H9 (cell line): ENCODE data around the gene CAMK2B. TPM values are rescaled to one million over a fixed set of nuclear protein-coding genes. Genes with fewer than 3 reads are reported as not detected.

ENCODE experiments used
- DNase-seq: peaks from one replicate; pipeline ENCODE4 v3.0.0-alpha.2; 2017
- H2AFZ ChIP-seq: one replicate; pipeline ENCODE4 v1.6.1; 2013; ENCODE audit warnings: mild to moderate bottlenecking, low read length, control low read depth, moderate library complexity
- H2AK5ac ChIP-seq: 2 replicates; pipeline ENCODE4 v1.6.1; 2013; ENCODE audit warnings: low read length, control low read depth, mixed read lengths; ENCODE audit not compliant: insufficient read length
- H2BK120ac ChIP-seq: one replicate; pipeline ENCODE4 v1.6.1; 2013; ENCODE audit warnings: low read depth, mild to moderate bottlenecking, low read length, control low read depth, inconsistent platforms; ENCODE audit not compliant: poor library complexity, severe bottlenecking
- H2BK12ac ChIP-seq: 2 replicates; pipeline ENCODE4 v1.6.1; 2013; ENCODE audit warnings: low read length, control low read depth, mixed read lengths, low read depth; ENCODE audit not compliant: insufficient read length
- H2BK15ac ChIP-seq: 2 replicates; pipeline ENCODE4 v1.6.1; 2013; ENCODE audit warnings: low read depth, low read length, control low read depth
- H2BK20ac ChIP-seq: one replicate; pipeline ENCODE4 v1.6.1; 2013; ENCODE audit warnings: low read depth, mild to moderate bottlenecking, low read length, control low read depth, inconsistent platforms; ENCODE audit not compliant: poor library complexity, severe bottlenecking
- H2BK5ac ChIP-seq: 2 replicates; pipeline ENCODE4 v1.6.1; 2013; ENCODE audit warnings: low read length, control low read depth, mixed read lengths; ENCODE audit not compliant: insufficient read length
- H3K14ac ChIP-seq: 2 replicates; pipeline ENCODE4 v1.6.1; 2013; ENCODE audit warnings: low read length, control low read depth; ENCODE audit not compliant: insufficient read depth
- H3K18ac ChIP-seq: 2 replicates; pipeline ENCODE4 v1.6.1; 2013; ENCODE audit warnings: low read depth, mild to moderate bottlenecking, mixed read lengths, low read length, control low read depth; ENCODE audit not compliant: insufficient read length
- H3K23ac ChIP-seq: 2 replicates; pipeline ENCODE4 v1.6.1; 2013; ENCODE audit warnings: low read length, control low read depth, mixed read lengths, low read depth; ENCODE audit not compliant: insufficient read length
- H3K23me2 ChIP-seq: 2 replicates; pipeline ENCODE4 v1.6.1; 2013; ENCODE audit warnings: low read depth, mild to moderate bottlenecking, mixed read lengths, low read length, control low read depth; ENCODE audit not compliant: insufficient read length, poor library complexity, severe bottlenecking
- H3K27ac ChIP-seq: 2 replicates; pipeline ENCODE4 v1.5.1; 2013; ENCODE audit warnings: low read length, control low read depth, mixed read lengths, low read depth; ENCODE audit not compliant: insufficient read length
- H3K27me3 ChIP-seq: 2 replicates; pipeline ENCODE4 v1.6.1; 2013; ENCODE audit warnings: low read length, control low read depth, inconsistent platforms; ENCODE audit not compliant: insufficient read depth
- H3K4ac ChIP-seq: 2 replicates; pipeline ENCODE4 v1.6.1; 2013; ENCODE audit warnings: low read depth, mild to moderate bottlenecking, control low read depth, inconsistent platforms, low read length, moderate library complexity
- H3K4me1 ChIP-seq: 2 replicates; pipeline ENCODE4 v1.6.1; 2013; ENCODE audit warnings: low read length, control low read depth, inconsistent platforms; ENCODE audit not compliant: insufficient read depth
- H3K4me2 ChIP-seq: 2 replicates; pipeline ENCODE4 v1.6.1; 2013; ENCODE audit warnings: low read length, control low read depth, mixed read lengths; ENCODE audit not compliant: insufficient read length, insufficient read depth
- H3K56ac ChIP-seq: 2 replicates; pipeline ENCODE4 v1.6.1; 2013; ENCODE audit warnings: low read depth, mild to moderate bottlenecking, mixed read lengths, low read length, control low read depth; ENCODE audit not compliant: insufficient read length
- H3K79me1 ChIP-seq: 2 replicates; pipeline ENCODE4 v1.6.1; 2013; ENCODE audit warnings: low read depth, mild to moderate bottlenecking, moderate library complexity, low read length, control low read depth, inconsistent platforms; ENCODE audit not compliant: insufficient read depth, poor library complexity, severe bottlenecking
- H3K79me2 ChIP-seq: 2 replicates; pipeline ENCODE4 v1.6.1; 2013; ENCODE audit warnings: low read length, control low read depth, inconsistent platforms; ENCODE audit not compliant: insufficient read depth
- H3K9ac ChIP-seq: 2 replicates; pipeline ENCODE4 v1.6.1; 2013; ENCODE audit warnings: low read length, control low read depth, mixed read lengths; ENCODE audit not compliant: insufficient read length; ENCODE audit errors: extremely low read depth
- H3K9me3 ChIP-seq: one replicate; pipeline ENCODE4 v1.6.1; 2013; ENCODE audit warnings: low read depth, low read length, inconsistent platforms; ENCODE audit not compliant: control insufficient read depth
- H3T11ph ChIP-seq: one replicate; pipeline ENCODE4 v1.6.1; 2013; ENCODE audit warnings: mild to moderate bottlenecking, low read length, control low read depth, inconsistent platforms
- H4K20me1 ChIP-seq: one replicate; pipeline ENCODE4 v1.6.1; 2013; ENCODE audit not compliant: control insufficient read depth, insufficient read length, insufficient read depth
- H4K5ac ChIP-seq: 2 replicates; pipeline ENCODE4 v1.6.1; 2013; ENCODE audit warnings: low read depth, mild to moderate bottlenecking, mixed read lengths, low read length, control low read depth; ENCODE audit not compliant: insufficient read length
- H4K8ac ChIP-seq: replicated peaks from 2 replicates; pipeline ENCODE4 v1.6.1; 2013; ENCODE audit warnings: low read length, control low read depth, mixed read lengths, low read depth; ENCODE audit not compliant: insufficient read length
- H4K91ac ChIP-seq: 2 replicates; pipeline ENCODE4 v1.6.1; 2013; ENCODE audit warnings: low read depth, mild to moderate bottlenecking, moderate library complexity, mixed read lengths, low read length, control low read depth; ENCODE audit not compliant: insufficient read length
- H3K27ac Mint-ChIP-seq, 3 experiments: 2 replicates in 2 of 3; 3 replicates in 1 of 3; pipeline ENCODE4 v1.8.0; 2020 to 2021; ENCODE audit warnings: mixed read lengths in 3 of 3, mild to moderate bottlenecking in 1 of 3, moderate library complexity in 1 of 3
- H3K27me3 Mint-ChIP-seq: 2 replicates; pipeline ENCODE4 v1.8.0; 2021; ENCODE audit warnings: low read depth, mild to moderate bottlenecking, moderate library complexity, mixed read lengths
- H3K36me3 Mint-ChIP-seq, 3 experiments: 2 replicates in 2 of 3; 3 replicates in 1 of 3; pipeline ENCODE4 v1.8.0; 2020 to 2021; ENCODE audit warnings: low read depth in 3 of 3, mixed read lengths in 3 of 3; ENCODE audit not compliant: insufficient read depth in 1 of 3
- H3K4me1 Mint-ChIP-seq, 2 experiments: 2 replicates each; pipeline ENCODE4 v1.8.0; 2020; ENCODE audit warnings: mixed read lengths in 2 of 2
- H3K4me3 Mint-ChIP-seq, 2 experiments: 2 replicates in 1 of 2; 3 replicates in 1 of 2; pipeline ENCODE4 v1.8.0; 2020 to 2021; ENCODE audit warnings: mild to moderate bottlenecking in 2 of 2, mixed read lengths in 2 of 2, moderate library complexity in 1 of 2
- H3K9me3 Mint-ChIP-seq, 2 experiments: 2 replicates in 1 of 2; 3 replicates in 1 of 2; pipeline ENCODE4 v1.8.0; 2020; ENCODE audit warnings: mild to moderate bottlenecking in 2 of 2, mixed read lengths in 2 of 2, moderate library complexity in 1 of 2
- WGBS: extraction: QIAGEN DNeasy Blood & Tissue Kit; methylation state at CpG from one replicate; pipeline ENCODE4 v1.1.7; 2013; ENCODE audit warnings: missing lambda C conversion rate, low lambda C conversion rate, mixed read lengths; ENCODE audit not compliant: insufficient read length; ENCODE audit errors: extremely low coverage; 5-methylcytosine and 5-hydroxymethylcytosine counted together
- total RNA-seq: library from RNA; stranded (reverse); gene quantifications from 2 replicates; pipeline ENCODE4 v1.2.1, GENCODE V29; 2021
- TF ChIP-seq, protein P1 (sequence below): fragments of 200-600 bp; sonication (generic); conservative IDR thresholded peaks from 3 replicates; pipeline ENCODE4 v1.8.0; 2021; ENCODE audit warnings: antibody characterized with exemption, mild to moderate bottlenecking

The CAMK2B gene
- total RNA-seq, 1 experiment from 2014 or later, result 0.17 TPM

DNA sequence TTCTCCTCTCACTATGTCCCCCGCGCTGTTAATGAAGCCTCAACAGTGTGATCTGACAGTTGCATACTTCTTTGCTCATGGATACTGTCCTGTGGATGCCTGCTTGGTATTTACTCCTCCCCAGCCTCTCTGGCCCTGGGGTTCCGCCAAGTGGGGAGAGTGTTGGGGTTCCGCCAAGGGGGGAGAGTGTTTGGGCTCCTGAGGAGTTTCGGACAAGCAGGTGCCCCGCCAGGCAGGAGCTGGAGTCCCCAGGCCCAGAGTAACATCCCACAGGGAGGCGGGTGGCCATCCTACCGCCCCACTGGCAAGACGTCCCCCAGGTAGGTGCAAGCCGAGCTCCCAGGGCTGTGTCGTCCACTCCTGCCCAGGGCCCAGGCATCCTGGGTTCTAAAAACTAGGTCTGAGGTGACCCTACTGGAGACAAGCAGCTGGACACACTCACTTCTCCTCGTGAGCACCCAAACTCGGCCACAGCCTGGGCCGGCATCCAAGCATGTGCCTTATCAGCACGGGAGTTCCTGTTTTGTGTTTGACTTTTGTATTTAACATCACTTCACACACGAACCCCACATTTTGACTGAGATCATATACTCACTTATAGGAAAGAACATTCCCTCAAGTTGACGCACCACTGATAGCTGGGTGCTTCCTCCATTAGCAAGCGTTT lies 34.2 kb downstream of the CAMK2B start:
- TF ChIP-seq, protein P1, sequence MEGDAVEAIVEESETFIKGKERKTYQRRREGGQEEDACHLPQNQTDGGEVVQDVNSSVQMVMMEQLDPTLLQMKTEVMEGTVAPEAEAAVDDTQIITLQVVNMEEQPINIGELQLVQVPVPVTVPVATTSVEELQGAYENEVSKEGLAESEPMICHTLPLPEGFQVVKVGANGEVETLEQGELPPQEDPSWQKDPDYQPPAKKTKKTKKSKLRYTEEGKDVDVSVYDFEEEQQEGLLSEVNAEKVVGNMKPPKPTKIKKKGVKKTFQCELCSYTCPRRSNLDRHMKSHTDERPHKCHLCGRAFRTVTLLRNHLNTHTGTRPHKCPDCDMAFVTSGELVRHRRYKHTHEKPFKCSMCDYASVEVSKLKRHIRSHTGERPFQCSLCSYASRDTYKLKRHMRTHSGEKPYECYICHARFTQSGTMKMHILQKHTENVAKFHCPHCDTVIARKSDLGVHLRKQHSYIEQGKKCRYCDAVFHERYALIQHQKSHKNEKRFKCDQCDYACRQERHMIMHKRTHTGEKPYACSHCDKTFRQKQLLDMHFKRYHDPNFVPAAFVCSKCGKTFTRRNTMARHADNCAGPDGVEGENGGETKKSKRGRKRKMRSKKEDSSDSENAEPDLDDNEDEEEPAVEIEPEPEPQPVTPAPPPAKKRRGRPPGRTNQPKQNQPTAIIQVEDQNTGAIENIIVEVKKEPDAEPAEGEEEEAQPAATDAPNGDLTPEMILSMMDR, result no peak
- no peak overlapping the region for H2AFZ ChIP-seq
- Mint-ChIP-seq H3K27ac (no peak overlapping the region), H3K4me3 (no peak overlapping the region), H3K9me3 (no peaks in the 10 kb centered on the region), H3K27me3 (peaks cover 45% of the 10 kb centered on the region), H3K36me3 (no peaks in the 10 kb centered on the region), H3K4me1 (peaks cover 8 to 24% of the 10 kb centered on the region in 2 experiments; a peak in 3 of 4 replicates)
- H3K56ac ChIP-seq, result no peak overlapping the region
- no peaks in the 10 kb centered on the region for H3K4me1 ChIP-seq
- H3K9me3 ChIP-seq, result no peaks in the 10 kb centered on the region
- H2BK5ac ChIP-seq, result no peak overlapping the region
- no peak overlapping the region for H2BK12ac ChIP-seq
- H3K9ac ChIP-seq, result no peak overlapping the region
- no peak overlapping the region for H2BK120ac ChIP-seq
- H3K27ac ChIP-seq, result no peak overlapping the region
- H3K23ac ChIP-seq, result no peak overlapping the region
- H3T11ph ChIP-seq, result no peak overlapping the region
- H4K91ac ChIP-seq, result no peak overlapping the region
- no peak overlapping the region for H4K5ac ChIP-seq
- H3K79me2 ChIP-seq, result no peaks in the 10 kb centered on the region
- no peak overlapping the region for H3K4ac ChIP-seq
- H4K8ac ChIP-seq, result no peak overlapping the region
- H3K23me2 ChIP-seq, result no peaks in the 10 kb centered on the region
- no peaks in the 10 kb centered on the region for H3K79me1 ChIP-seq
- no peak overlapping the region for H2BK15ac ChIP-seq
- no peak overlapping the region for H3K4me2 ChIP-seq
- no peaks in the 10 kb centered on the region for H4K20me1 ChIP-seq
- H3K27me3 ChIP-seq, result no peaks in the 10 kb centered on the region
- no peak overlapping the region for H2BK20ac ChIP-seq
- no peak for DNase-seq
- no peak overlapping the region for H3K18ac ChIP-seq
- WGBS, result no CpG with 5 or more reads among the region's 18 CpGs
- H3K14ac ChIP-seq, result no peak overlapping the region
- no peak overlapping the region for H2AK5ac ChIP-seq
